ENCODE data around the gene CTNNBL1.

Gene CTNNBL1

DNA sequence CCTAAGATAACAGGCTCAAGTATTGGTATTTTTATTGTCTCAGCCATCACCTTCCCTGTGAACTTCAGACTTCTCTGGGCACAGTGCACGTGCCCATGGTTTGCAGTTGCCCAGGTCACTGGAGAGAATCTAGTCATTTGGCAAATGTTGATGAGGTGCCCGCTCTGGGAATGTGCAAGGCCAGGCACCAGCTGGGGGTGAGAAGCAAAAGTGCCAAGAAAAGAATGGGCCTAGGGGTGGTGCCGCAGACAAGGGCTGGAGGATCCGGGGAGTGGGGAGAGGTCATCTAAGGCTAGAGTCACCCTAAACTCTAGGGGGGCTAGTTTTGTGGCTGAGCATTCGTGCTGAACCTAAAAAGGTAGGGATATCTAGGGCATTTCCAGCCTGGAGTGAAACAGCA lies 152.0 kb downstream of the CTNNBL1 start:
- no peaks in the 10 kb centered on the region for H3K27me3 ChIP-seq (ENCODE audit: insufficient read depth, low read depth, severe bottlenecking)
- no peaks in the 10 kb centered on the region for H3K9me3 ChIP-seq (ENCODE audit: severe bottlenecking)
- no peak overlapping the region for H3K27ac ChIP-seq
- DNase-seq: no peak
- TF ChIP-seq, protein P1, sequence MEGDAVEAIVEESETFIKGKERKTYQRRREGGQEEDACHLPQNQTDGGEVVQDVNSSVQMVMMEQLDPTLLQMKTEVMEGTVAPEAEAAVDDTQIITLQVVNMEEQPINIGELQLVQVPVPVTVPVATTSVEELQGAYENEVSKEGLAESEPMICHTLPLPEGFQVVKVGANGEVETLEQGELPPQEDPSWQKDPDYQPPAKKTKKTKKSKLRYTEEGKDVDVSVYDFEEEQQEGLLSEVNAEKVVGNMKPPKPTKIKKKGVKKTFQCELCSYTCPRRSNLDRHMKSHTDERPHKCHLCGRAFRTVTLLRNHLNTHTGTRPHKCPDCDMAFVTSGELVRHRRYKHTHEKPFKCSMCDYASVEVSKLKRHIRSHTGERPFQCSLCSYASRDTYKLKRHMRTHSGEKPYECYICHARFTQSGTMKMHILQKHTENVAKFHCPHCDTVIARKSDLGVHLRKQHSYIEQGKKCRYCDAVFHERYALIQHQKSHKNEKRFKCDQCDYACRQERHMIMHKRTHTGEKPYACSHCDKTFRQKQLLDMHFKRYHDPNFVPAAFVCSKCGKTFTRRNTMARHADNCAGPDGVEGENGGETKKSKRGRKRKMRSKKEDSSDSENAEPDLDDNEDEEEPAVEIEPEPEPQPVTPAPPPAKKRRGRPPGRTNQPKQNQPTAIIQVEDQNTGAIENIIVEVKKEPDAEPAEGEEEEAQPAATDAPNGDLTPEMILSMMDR (IDR thresholded peaks at IDR 0.05; ENCODE audit: low read depth, low read length): no peak
- peaks cover 21% of the 10 kb centered on the region for H3K36me3 ChIP-seq
- no peak overlapping the region for H3K4me3 ChIP-seq (ENCODE audit: low read depth, low read length)

DNA sequence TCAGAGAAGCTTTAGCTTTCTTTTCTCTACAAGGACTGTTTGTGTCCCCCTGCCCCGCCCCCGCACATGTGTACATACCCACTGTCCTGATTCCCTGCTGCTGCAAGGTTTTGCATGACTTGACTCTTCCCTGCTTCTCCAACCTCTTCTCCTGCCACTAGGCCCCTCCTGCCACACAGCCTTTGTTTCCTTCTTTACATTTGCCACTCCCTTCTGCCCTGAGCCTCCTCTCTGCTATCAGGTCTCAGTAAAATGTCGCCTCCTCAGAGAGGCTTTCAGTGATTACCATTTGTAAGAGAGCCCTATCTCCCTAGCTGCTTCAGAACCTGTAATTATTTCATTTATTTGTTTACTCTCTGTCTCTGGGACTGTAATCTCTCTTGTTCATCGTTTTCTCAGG lies 152.7 kb downstream of the CTNNBL1 start:
- H3K9me3 ChIP-seq (ENCODE audit: severe bottlenecking): no peaks in the 10 kb centered on the region
- H3K27me3 ChIP-seq (ENCODE audit: insufficient read depth, low read depth, severe bottlenecking): no peaks in the 10 kb centered on the region
- DNase-seq: no peak
- TF ChIP-seq, protein P1 (IDR thresholded peaks at IDR 0.05; ENCODE audit: low read depth, low read length): no peak
- H3K27ac ChIP-seq: no peak overlapping the region
- no peak overlapping the region for H3K4me3 ChIP-seq (ENCODE audit: low read depth, low read length)
- H3K36me3 ChIP-seq: peaks cover 15% of the 10 kb centered on the region

DNA sequence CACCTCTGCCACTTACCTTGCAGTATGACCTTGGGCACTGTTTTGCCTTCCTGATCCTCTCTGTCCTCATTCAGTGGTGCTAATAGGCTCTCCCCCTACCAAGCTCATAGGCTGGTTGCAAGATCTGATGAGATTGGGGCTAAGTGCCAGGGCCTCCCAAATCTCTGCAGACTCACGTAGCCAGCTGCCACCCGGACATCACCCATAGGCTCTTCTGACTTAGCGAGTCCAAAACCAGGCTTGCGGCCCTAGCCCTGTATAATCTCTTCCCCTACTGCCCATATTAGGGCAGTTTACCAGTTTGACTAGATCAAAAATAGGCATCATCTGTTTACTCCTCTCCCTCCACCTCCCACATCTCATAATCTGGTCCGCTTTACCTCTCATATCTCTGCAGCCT lies 154.9 kb downstream of the CTNNBL1 start:
- DNase-seq: no peak
- Histone ChIP-seq H3K27me3 (ENCODE audit: insufficient read depth, low read depth, severe bottlenecking) (no peaks in the 10 kb centered on the region), H3K36me3 (peaks cover 5% of the 10 kb centered on the region; the same call in 1 of the 2 replicates), H3K9me3 (ENCODE audit: severe bottlenecking) (no peaks in the 10 kb centered on the region), H3K4me3 (ENCODE audit: low read depth, low read length) (no peak overlapping the region), H3K27ac (no peak overlapping the region)
- TF ChIP-seq, protein P1 (IDR thresholded peaks at IDR 0.05; ENCODE audit: low read depth, low read length): no peak

DNA sequence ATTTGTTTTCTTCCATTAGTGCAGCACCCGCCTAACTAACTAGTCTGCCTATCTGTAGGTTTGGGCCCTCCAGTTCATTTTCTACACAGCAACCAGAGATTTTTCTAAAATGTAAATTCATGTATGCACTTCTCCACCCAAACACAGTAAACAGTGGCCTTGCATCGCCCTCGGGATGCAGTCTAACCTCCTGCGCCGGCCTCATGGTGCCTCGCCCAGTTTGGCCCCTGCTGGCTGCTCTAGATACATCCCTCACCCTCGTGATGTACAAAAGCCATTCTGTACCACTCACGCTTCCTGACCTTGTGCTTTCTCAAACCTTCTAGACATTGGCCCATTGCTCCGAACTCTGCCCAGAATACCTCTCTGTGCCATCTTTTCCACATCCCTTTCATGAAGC lies 155.3 kb downstream of the CTNNBL1 start:
- TF ChIP-seq, protein P1 (IDR thresholded peaks at IDR 0.05; ENCODE audit: low read depth, low read length): no peak
- no peaks in the 10 kb centered on the region for H3K9me3 ChIP-seq (ENCODE audit: severe bottlenecking)
- no peak for DNase-seq
- H3K4me3 ChIP-seq (ENCODE audit: low read depth, low read length): no peak overlapping the region
- no peaks in the 10 kb centered on the region for H3K27me3 ChIP-seq (ENCODE audit: insufficient read depth, low read depth, severe bottlenecking)
- H3K27ac ChIP-seq: no peak overlapping the region
- H3K36me3 ChIP-seq: peaks cover 5% of the 10 kb centered on the region; the same call in 1 of the 2 replicates

DNA sequence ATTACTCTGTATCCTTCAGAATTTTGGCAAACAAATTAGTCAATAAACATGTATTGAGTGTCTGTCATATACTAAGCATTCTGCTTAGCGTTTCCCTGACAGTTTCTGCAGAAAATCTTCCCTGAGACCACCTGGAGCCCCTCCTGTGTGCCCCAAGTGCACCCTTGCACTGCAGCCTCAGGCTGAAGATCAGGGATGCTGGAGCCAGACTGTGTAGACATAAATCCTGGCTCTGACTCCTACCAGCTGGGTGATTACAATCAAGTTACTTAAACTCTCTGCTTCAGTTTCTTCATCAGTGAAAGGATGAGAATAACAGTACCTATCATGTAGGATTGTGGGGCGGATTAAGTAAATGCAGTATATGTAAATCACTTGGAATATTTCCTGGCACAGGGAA lies 155.7 kb downstream of the CTNNBL1 start:
- Histone ChIP-seq H3K27me3 (ENCODE audit: insufficient read depth, low read depth, severe bottlenecking) (no peaks in the 10 kb centered on the region), H3K4me3 (ENCODE audit: low read depth, low read length) (no peak overlapping the region), H3K27ac (no peak overlapping the region), H3K36me3 (peaks cover 5% of the 10 kb centered on the region; the same call in 1 of the 2 replicates), H3K9me3 (ENCODE audit: severe bottlenecking) (no peaks in the 10 kb centered on the region)
- TF ChIP-seq, protein P1 (IDR thresholded peaks at IDR 0.05; ENCODE audit: low read depth, low read length): no peak
- DNase-seq: no peak

DNA sequence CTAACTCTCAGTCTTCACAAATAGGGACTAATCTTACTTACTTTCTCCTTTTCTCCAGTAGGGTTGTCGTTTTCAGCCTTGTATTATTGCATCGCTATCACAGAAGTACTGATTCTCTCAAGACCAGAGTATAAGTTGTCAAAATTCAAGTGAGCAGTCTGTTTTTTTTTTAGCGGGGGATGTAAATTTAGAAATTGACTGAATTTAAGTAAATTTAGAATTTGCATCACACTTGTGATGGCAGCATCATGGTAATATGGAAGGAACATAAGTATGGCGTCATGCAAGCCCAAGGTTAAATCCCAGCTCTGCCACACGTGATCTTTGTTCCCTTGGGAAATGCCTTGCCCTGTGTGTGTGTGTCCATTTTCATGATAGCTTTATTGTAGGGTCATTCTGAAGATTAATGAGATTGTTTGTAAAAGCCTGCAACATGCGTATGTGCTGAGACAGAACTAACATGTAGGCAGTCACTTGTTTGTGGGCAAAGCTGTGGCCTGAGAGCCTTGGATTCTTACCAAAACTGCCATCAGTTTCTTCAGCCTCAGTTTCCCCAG lies 156.3 kb downstream of the CTNNBL1 start:
- DNase-seq: no peak
- TF ChIP-seq, protein P1 (IDR thresholded peaks at IDR 0.05; ENCODE audit: low read depth, low read length): no peak
- Histone ChIP-seq H3K36me3 (peaks cover 5% of the 10 kb centered on the region; the same call in 1 of the 2 replicates), H3K27me3 (ENCODE audit: insufficient read depth, low read depth, severe bottlenecking) (no peaks in the 10 kb centered on the region), H3K27ac (no peak overlapping the region), H3K4me3 (ENCODE audit: low read depth, low read length) (no peak overlapping the region), H3K9me3 (ENCODE audit: severe bottlenecking) (no peaks in the 10 kb centered on the region)

Data from WERI-Rb-1 (cell line).